ENCODE results near the gene MYO5B.

GRCh38 chr18:50042611-50043010 lies 152.3 kb downstream of the MYO5B start:
- TF ChIP-seq CTCF (IDR thresholded peaks at IDR 0.05) (no peak), POLR2A (IDR thresholded peaks at IDR 0.05) (no peak)

Data from esophagus squamous epithelium (tissue), 4 donors.